IMR-90 (cell line): ENCODE measurements around the gene DTHD1. TPM values are rescaled to one million over a fixed set of nuclear protein-coding genes. Genes with fewer than 3 reads are reported as not detected.

Experiments
- ATAC-seq: fragments of 200-7000 bp; cut with Tn5 transposase; 2 replicates; pipeline ENCODE4 v1.9.1; 2020; ENCODE audit warnings: low read depth, mild to moderate bottlenecking, moderate library complexity
- BruUV-seq: library from RNA; stranded (reverse); fragments of 400-500 nt; replicated peaks from 2 replicates; lab custom pipeline; 2021; lab: Mats Ljungman, UMichigan
- CTCF ChIA-PET: fragments of 300-600 bp; formaldehyde crosslinking; extraction: SDS; loops from one replicate; lab custom pipeline; 2021; ENCODE audit warnings: antibody characterized with exemption; lab: Yijun Ruan, JAX
- POLR2A ChIA-PET: fragments of 300-600 bp; sonication (Branson Sonifier 250); formaldehyde crosslinking; loops from one replicate; lab custom pipeline; 2022; ENCODE audit warnings: antibody characterized with exemption; ENCODE audit not compliant: unreplicated experiment; lab: Charles Lee
- DNase-seq: peaks from one replicate; pipeline ENCODE4 v3.0.0; 2013
- H2AFZ ChIP-seq: replicated peaks from 2 replicates; pipeline ENCODE3; 2013; ENCODE audit warnings: low read length, mild to moderate bottlenecking; ENCODE audit not compliant: poor library complexity
- H2AK5ac ChIP-seq: 2 replicates; pipeline ENCODE4 v1.6.1; 2013; ENCODE audit warnings: low read depth, low read length, inconsistent platforms
- H2AK9ac ChIP-seq: replicated peaks from 2 replicates; pipeline ENCODE3; 2013; ENCODE audit warnings: mild to moderate bottlenecking, low read depth, low read length, moderate library complexity; ENCODE audit not compliant: poor library complexity
- H2BK120ac ChIP-seq: 2 replicates; pipeline ENCODE4 v1.6.1; 2013; ENCODE audit warnings: low read depth, low read length, inconsistent platforms
- H2BK15ac ChIP-seq: 3 replicates; pipeline ENCODE4 v1.6.1; 2013; ENCODE audit warnings: low read depth, low read length, inconsistent platforms
- H2BK20ac ChIP-seq: 2 replicates; pipeline ENCODE4 v1.6.1; 2013; ENCODE audit warnings: low read depth, mild to moderate bottlenecking, inconsistent platforms, low read length, moderate library complexity
- H2BK5ac ChIP-seq: 2 replicates; pipeline ENCODE4 v1.6.1; 2013; ENCODE audit warnings: mild to moderate bottlenecking, low read depth, low read length, inconsistent platforms; ENCODE audit not compliant: poor library complexity, severe bottlenecking
- H3K14ac ChIP-seq: replicated peaks from 2 replicates; pipeline ENCODE4 v1.6.1; 2013; ENCODE audit warnings: low read depth, low read length, inconsistent platforms
- H3K18ac ChIP-seq: 2 replicates; pipeline ENCODE4 v1.6.1; 2013; ENCODE audit warnings: low read depth, low read length, control low read depth
- H3K23ac ChIP-seq: 2 replicates; pipeline ENCODE4 v1.6.1; 2013; ENCODE audit warnings: low read depth, low read length, inconsistent platforms
- H3K27ac ChIP-seq: 2 replicates; pipeline ENCODE4 v1.5.1; 2013; ENCODE audit warnings: mild to moderate bottlenecking, control low read depth, low read length; ENCODE audit not compliant: insufficient read depth
- H3K27me3 ChIP-seq: 2 replicates; pipeline ENCODE4 v1.6.1; 2013; ENCODE audit warnings: low read length; ENCODE audit not compliant: control insufficient read depth, insufficient read depth
- H3K36me3 ChIP-seq: 2 replicates; pipeline ENCODE4 v1.6.1; 2013; ENCODE audit warnings: low read length, mixed read lengths; ENCODE audit not compliant: control insufficient read depth, insufficient read depth
- H3K4ac ChIP-seq: 2 replicates; pipeline ENCODE4 v1.6.1; 2013; ENCODE audit warnings: low read depth, low read length, inconsistent platforms
- H3K4me1 ChIP-seq: 2 replicates; pipeline ENCODE4 v1.6.1; 2013; ENCODE audit warnings: low read length, mixed read lengths; ENCODE audit not compliant: control insufficient read depth, insufficient read depth
- H3K4me2 ChIP-seq: 2 replicates; pipeline ENCODE4 v1.6.1; 2013; ENCODE audit warnings: low read depth, mild to moderate bottlenecking, control low read depth, low read length, moderate library complexity
- H3K4me3 ChIP-seq: 2 replicates; pipeline ENCODE4 v1.5.1; 2013; ENCODE audit warnings: low read depth, mild to moderate bottlenecking, control low read depth, low read length, moderate library complexity; ENCODE audit not compliant: insufficient read depth
- H3K56ac ChIP-seq: 2 replicates; pipeline ENCODE4 v1.6.1; 2013; ENCODE audit warnings: low read length, inconsistent platforms; ENCODE audit not compliant: insufficient read depth; ENCODE audit errors: extremely low read depth
- H3K79me1 ChIP-seq, 2 experiments: 2 replicates each; pipeline ENCODE4 v1.6.1; 2013; ENCODE audit warnings: low read length in 2 of 2, inconsistent platforms in 1 of 2, low read depth in 1 of 2
- H3K9ac ChIP-seq: 2 replicates; pipeline ENCODE4 v1.6.1; 2013; ENCODE audit warnings: low read depth, low read length, control low read depth
- H3K9me1 ChIP-seq: 2 replicates; pipeline ENCODE4 v1.6.1; 2013; ENCODE audit warnings: low read length, inconsistent platforms; ENCODE audit not compliant: insufficient read depth
- H3K9me3 ChIP-seq: 2 replicates; pipeline ENCODE4 v1.6.1; 2013; ENCODE audit warnings: low read length; ENCODE audit not compliant: control insufficient read depth, insufficient read depth
- H4K20me1 ChIP-seq: 2 replicates; pipeline ENCODE4 v1.6.1; 2013; ENCODE audit warnings: low read length, inconsistent platforms; ENCODE audit not compliant: insufficient read depth
- H4K5ac ChIP-seq: 2 replicates; pipeline ENCODE4 v1.6.1; 2013; ENCODE audit warnings: mild to moderate bottlenecking, low read depth, low read length, control low read depth
- H4K8ac ChIP-seq, 2 experiments: 2 replicates each; pipeline ENCODE4 v1.6.1; 2013; ENCODE audit warnings: low read depth in 2 of 2, low read length in 2 of 2, control low read depth in 1 of 2, inconsistent platforms in 1 of 2
- H4K91ac ChIP-seq: 2 replicates; pipeline ENCODE4 v1.6.1; 2013; ENCODE audit warnings: low read depth, low read length, inconsistent platforms; ENCODE audit not compliant: insufficient read depth
- CTCF ChIP-seq: conservative IDR thresholded peaks from 2 replicates; pipeline ENCODE4 v1.5.1; 2012; ENCODE audit warnings: mild to moderate bottlenecking, low read depth, low read length, improper control_type of control experiment
- ELK1 ChIP-seq: fragments of 150-350 bp; IDR thresholded peaks from 2 replicates; pipeline ENCODE4 v1.6.1; 2016; ENCODE audit warnings: low read depth, mild to moderate bottlenecking, low read length, moderate library complexity, borderline replicate concordance
- POLR2A ChIP-seq: IDR thresholded peaks from 2 replicates; pipeline ENCODE4 v1.6.1; 2012; ENCODE audit warnings: mild to moderate bottlenecking, low read depth, low read length
- RFX5 ChIP-seq: IDR thresholded peaks from 2 replicates; pipeline ENCODE4 v1.8.0; 2012; ENCODE audit warnings: low read depth, mild to moderate bottlenecking, low read length, moderate library complexity
- USF2 ChIP-seq: fragments of 150-350 bp; IDR thresholded peaks from 2 replicates; pipeline ENCODE4 v1.6.1; 2017; ENCODE audit warnings: mild to moderate bottlenecking, antibody characterized with exemption, low read length, low read depth
- WGBS, 2 experiments: methylation state at CpG; one replicate each; pipeline versions ENCODE4 v1.1.5 to v1.1.7; 2013; ENCODE audit warnings: missing lambda C conversion rate in 2 of 2; ENCODE audit not compliant: insufficient read length in 1 of 2; ENCODE audit errors: extremely low coverage in 2 of 2; 5-methylcytosine and 5-hydroxymethylcytosine counted together
- dilution Hi-C: fragments of 300-500 bp; cut with HindIII; formaldehyde crosslinking; loops from one replicate; pipeline ENCODE4 v1.14.3; 2018; ENCODE audit warnings: low sequenced_read_pairs; ENCODE audit not compliant: unreplicated experiment
- in situ Hi-C: fragments of 300-500 bp; cut with MboI; formaldehyde crosslinking; loops from 3 replicates; pipeline ENCODE4 v1.14.3; 2019; ENCODE audit warnings: low sequenced_read_pairs, inconsistent platforms, mixed read lengths
- intact Hi-C: fragments of 100-400 bp; cut with micrococcal nuclease; formaldehyde crosslinking; loops from 2 replicates; pipeline ENCODE4 v1.10.0; 2022
- polyA plus RNA-seq, 3 experiments: library from polyadenylated mRNA; depleted of rRNA; stranded (reverse); fragments of >200 nt; gene quantifications; 2 replicates each; pipeline ENCODE4 v1.2.3, GENCODE V29; 2012; ENCODE audit warnings: low replicate concordance in 1 of 3
- total RNA-seq: library from RNA; depleted of rRNA; stranded (reverse); fragments of >200 nt; gene quantifications from 2 replicates; pipeline ENCODE4 v1.2.3, GENCODE V29; 2012

Gene DTHD1
- total and polyA plus RNA-seq, 2 of the 4 experiments (the other 2 are of a cell fraction): not detected

GRCh38 chr4:36343501-36344175, 62.2 kb downstream of the DTHD1 start:
- intact Hi-C loops (no loop called here), dilution Hi-C loops (no loop called here), in situ Hi-C loops (no loop called here)
- H3K4me3 ChIP-seq: no peak overlapping the region
- H3K14ac ChIP-seq: no peak overlapping the region
- H3K36me3 ChIP-seq: no peaks in the 10 kb centered on the region
- no TSS peak for BruUV-seq
- H3K9me1 ChIP-seq: no peaks in the 10 kb centered on the region
- no peak overlapping the region for H3K27ac ChIP-seq
- TF ChIP-seq USF2 (no peak), CTCF (no peak), POLR2A (no peak), ELK1 (no peak), RFX5 (no peak)
- no peak overlapping the region for H2BK5ac ChIP-seq
- no peaks in the 10 kb centered on the region for H3K4me1 ChIP-seq
- POLR2A ChIA-PET: no interaction called here
- H4K91ac ChIP-seq: no peak overlapping the region
- H2AK9ac ChIP-seq: no peak overlapping the region
- no peak overlapping the region for H3K23ac ChIP-seq
- no peak overlapping the region for H3K18ac ChIP-seq
- no peak overlapping the region for H4K8ac ChIP-seq
- no peak overlapping the region for H3K56ac ChIP-seq
- H3K27me3 ChIP-seq: no peaks in the 10 kb centered on the region
- H3K4ac ChIP-seq: no peak overlapping the region
- H2BK20ac ChIP-seq: no peak overlapping the region
- no peaks in the 10 kb centered on the region for H4K20me1 ChIP-seq
- H2BK15ac ChIP-seq: no peak overlapping the region
- H4K5ac ChIP-seq: no peak overlapping the region
- H2AK5ac ChIP-seq: no peak overlapping the region
- peaks cover 5% of the 10 kb centered on the region; the same call in 1 of the 2 replicates for H3K9me3 ChIP-seq
- no peak overlapping the region for H2AFZ ChIP-seq
- DNase-seq (no peak), ATAC-seq (no peak)
- CTCF ChIA-PET: no interaction called here
- no peak overlapping the region for H2BK120ac ChIP-seq
- H3K4me2 ChIP-seq: no peak overlapping the region
- no peaks in the 10 kb centered on the region for H3K79me1 ChIP-seq
- no peak overlapping the region for H3K9ac ChIP-seq
- no CpG with 5 or more reads among the region's 12 CpGs for WGBS, 2 experiments
